ENCODE measurements around the gene FBXO22. TPM values are rescaled to one million over a fixed set of nuclear protein-coding genes. Genes with fewer than 3 reads are reported as not detected.

Gene FBXO22
- total RNA-seq, 3 donors from 2014 or later (not counting 1 experiment from before 2014, with no cell fraction given) = 8.5 to 16.2 (median 11.8) TPM

DNA sequence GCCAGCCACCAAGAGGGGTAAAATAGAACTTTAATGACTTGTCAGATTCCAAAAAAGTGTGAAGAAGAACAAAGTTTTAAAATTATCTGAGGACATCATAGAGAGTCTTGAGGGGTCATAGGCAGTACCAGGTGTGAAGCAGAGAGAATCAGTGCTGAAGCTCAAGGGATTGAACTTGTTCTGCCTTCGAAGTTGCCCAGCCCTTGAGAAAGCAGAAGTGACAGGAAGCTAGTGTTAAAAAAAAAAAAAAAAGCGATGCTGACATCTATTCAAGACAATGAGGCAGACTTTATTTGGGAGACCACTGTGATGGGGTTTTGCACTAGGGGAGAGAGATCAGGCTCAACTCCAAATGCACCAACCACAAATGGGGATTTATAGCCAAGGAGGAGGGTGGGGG, 21.8 kb downstream of the FBXO22 start:
- H3K4me1 Mint-ChIP-seq = peaks cover 68 to 70% of the 10 kb centered on the region in 2 donors
- Histone ChIP-seq H3K4me3 (ENCODE audit: low read length) (no peak overlapping the region), H3K27ac (ENCODE audit: low read length) (no peak overlapping the region), H3K27me3 (ENCODE audit: control insufficient read depth, insufficient read depth, low read length) (no peaks in the 10 kb centered on the region), H3K9me3 (ENCODE audit: control insufficient read depth, insufficient read depth, low read length) (no peaks in the 10 kb centered on the region), H3K4me1 (ENCODE audit: control insufficient read depth, insufficient read depth, low read length) (peaks cover 22% of the 10 kb centered on the region), H3K36me3 (ENCODE audit: control insufficient read depth, insufficient read depth, low read length) (peaks cover 2% of the 10 kb centered on the region)
- peak in 2 of 3 donors; percentile 41 to 46 for ATAC-seq
- intact Hi-C loops (cut with micrococcal nuclease) = loop anchor here (10.0 kb wide), 1 partner anchor 201 kb away; a partner anchor contains a TSS
- 9% methylated on average over 1 of the region's 2 CpGs for WGBS (ENCODE audit: insufficient coverage)
- peak overlapping the region in 1 of 2 donors; percentile 63 for H3K27ac Mint-ChIP-seq
- H3K4me3 Mint-ChIP-seq = peak overlapping the region; percentile 72
- no peaks in the 10 kb centered on the region for H3K36me3 Mint-ChIP-seq
- no peaks in the 10 kb centered on the region for H3K9me3 Mint-ChIP-seq
- no peaks in the 10 kb centered on the region for H3K27me3 Mint-ChIP-seq (ENCODE audit: low read depth in 2 of 2)
- TF ChIP-seq, protein P1, sequence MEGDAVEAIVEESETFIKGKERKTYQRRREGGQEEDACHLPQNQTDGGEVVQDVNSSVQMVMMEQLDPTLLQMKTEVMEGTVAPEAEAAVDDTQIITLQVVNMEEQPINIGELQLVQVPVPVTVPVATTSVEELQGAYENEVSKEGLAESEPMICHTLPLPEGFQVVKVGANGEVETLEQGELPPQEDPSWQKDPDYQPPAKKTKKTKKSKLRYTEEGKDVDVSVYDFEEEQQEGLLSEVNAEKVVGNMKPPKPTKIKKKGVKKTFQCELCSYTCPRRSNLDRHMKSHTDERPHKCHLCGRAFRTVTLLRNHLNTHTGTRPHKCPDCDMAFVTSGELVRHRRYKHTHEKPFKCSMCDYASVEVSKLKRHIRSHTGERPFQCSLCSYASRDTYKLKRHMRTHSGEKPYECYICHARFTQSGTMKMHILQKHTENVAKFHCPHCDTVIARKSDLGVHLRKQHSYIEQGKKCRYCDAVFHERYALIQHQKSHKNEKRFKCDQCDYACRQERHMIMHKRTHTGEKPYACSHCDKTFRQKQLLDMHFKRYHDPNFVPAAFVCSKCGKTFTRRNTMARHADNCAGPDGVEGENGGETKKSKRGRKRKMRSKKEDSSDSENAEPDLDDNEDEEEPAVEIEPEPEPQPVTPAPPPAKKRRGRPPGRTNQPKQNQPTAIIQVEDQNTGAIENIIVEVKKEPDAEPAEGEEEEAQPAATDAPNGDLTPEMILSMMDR (IDR thresholded peaks at IDR 0.05) = no peak
- no peak for DNase-seq

DNA sequence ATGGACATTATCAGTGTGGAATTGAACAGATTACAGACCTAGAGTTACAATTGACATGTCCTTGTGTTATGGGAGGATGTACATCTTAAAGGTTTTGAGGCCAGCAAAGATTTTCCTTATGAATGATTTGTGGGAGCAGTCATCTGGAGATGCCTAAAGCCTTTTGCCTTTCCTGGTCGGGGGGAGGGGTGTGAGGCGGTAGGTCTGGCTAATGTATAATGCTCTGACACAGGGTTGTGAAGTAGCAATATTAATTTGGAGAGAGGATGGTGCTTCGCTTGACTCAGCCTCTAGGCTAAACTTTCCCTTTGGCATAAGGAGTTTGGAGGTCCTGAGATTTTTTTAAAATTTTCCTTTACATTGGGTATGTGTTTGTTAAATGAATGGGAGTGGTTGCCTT, 23.3 kb downstream of the FBXO22 start:
- no peak overlapping the region for H3K27ac ChIP-seq (ENCODE audit: low read length)
- H3K36me3 ChIP-seq (ENCODE audit: control insufficient read depth, insufficient read depth, low read length) = peaks cover 2% of the 10 kb centered on the region
- Mint-ChIP-seq H3K27me3 (ENCODE audit: low read depth in 2 of 2) (no peaks in the 10 kb centered on the region), H3K4me1 (peaks cover 77 to 78% of the 10 kb centered on the region in 2 donors), H3K9me3 (no peaks in the 10 kb centered on the region), H3K36me3 (no peaks in the 10 kb centered on the region), H3K4me3 (no peak overlapping the region), H3K27ac (no peak overlapping the region)
- 98% methylated on average over 3 of the region's 3 CpGs for WGBS (ENCODE audit: insufficient coverage)
- DNase-seq = no peak
- TF ChIP-seq, protein P1 (IDR thresholded peaks at IDR 0.05) = no peak
- no peak for ATAC-seq
- no peaks in the 10 kb centered on the region for H3K9me3 ChIP-seq (ENCODE audit: control insufficient read depth, insufficient read depth, low read length)
- H3K4me1 ChIP-seq (ENCODE audit: control insufficient read depth, insufficient read depth, low read length) = peaks cover 22% of the 10 kb centered on the region
- intact Hi-C loops (cut with micrococcal nuclease) = loop anchor here (10.0 kb wide), 1 partner anchor 202 kb away; a partner anchor contains a TSS
- no peak overlapping the region for H3K4me3 ChIP-seq (ENCODE audit: low read length)
- no peaks in the 10 kb centered on the region for H3K27me3 ChIP-seq (ENCODE audit: control insufficient read depth, insufficient read depth, low read length)

DNA sequence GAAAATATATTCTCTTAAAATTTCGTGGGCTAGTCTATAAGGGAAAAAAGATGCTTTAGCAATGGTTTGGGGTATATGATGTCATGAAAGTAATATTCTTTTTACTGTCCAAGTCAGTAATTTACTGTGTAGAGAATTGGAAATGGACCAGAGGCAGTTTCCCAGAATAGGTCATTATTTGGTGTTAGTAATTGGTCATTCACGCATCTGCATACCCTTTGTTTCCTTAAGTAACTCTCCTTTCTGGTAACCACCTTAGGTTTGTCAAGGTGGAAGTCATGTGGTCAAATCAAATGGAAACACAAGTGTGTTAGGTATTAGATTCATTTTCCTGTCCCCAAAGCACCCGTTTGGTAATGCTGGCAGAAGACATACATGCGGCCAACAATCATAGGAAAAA, 23.9 kb downstream of the FBXO22 start:
- ATAC-seq (no peak), DNase-seq (no peak)
- Mint-ChIP-seq H3K4me1 (peaks cover 70 to 71% of the 10 kb centered on the region in 2 donors), H3K4me3 (no peak overlapping the region), H3K27me3 (ENCODE audit: low read depth in 2 of 2) (no peaks in the 10 kb centered on the region), H3K9me3 (no peaks in the 10 kb centered on the region), H3K36me3 (peaks cover 2% of the 10 kb centered on the region), H3K27ac (no peak overlapping the region)
- WGBS (ENCODE audit: insufficient coverage) = 83% methylated on average over 4 of the region's 4 CpGs
- TF ChIP-seq, protein P1 (IDR thresholded peaks at IDR 0.05) = no peak
- no peak overlapping the region for H3K4me3 ChIP-seq (ENCODE audit: low read length)
- no peaks in the 10 kb centered on the region for H3K9me3 ChIP-seq (ENCODE audit: control insufficient read depth, insufficient read depth, low read length)
- peaks cover 22% of the 10 kb centered on the region for H3K4me1 ChIP-seq (ENCODE audit: control insufficient read depth, insufficient read depth, low read length)
- H3K36me3 ChIP-seq (ENCODE audit: control insufficient read depth, insufficient read depth, low read length) = peaks cover 6% of the 10 kb centered on the region
- intact Hi-C loops (cut with micrococcal nuclease) = loop anchor here (10.0 kb wide), 1 partner anchor 203 kb away; a partner anchor contains a TSS
- H3K27me3 ChIP-seq (ENCODE audit: control insufficient read depth, insufficient read depth, low read length) = no peaks in the 10 kb centered on the region
- H3K27ac ChIP-seq (ENCODE audit: low read length) = no peak overlapping the region
